ENCODE measurements around the gene PANX3.
A peak's percentile ranks its signal among the peaks of the same experiment; 100 is the strongest.
"Not testable (repeated sequence)": the region's sequence is repeated elsewhere in the genome, so short reads cannot be mapped to it uniquely, and the experiment has no call there.

Gene PANX3, protein sequence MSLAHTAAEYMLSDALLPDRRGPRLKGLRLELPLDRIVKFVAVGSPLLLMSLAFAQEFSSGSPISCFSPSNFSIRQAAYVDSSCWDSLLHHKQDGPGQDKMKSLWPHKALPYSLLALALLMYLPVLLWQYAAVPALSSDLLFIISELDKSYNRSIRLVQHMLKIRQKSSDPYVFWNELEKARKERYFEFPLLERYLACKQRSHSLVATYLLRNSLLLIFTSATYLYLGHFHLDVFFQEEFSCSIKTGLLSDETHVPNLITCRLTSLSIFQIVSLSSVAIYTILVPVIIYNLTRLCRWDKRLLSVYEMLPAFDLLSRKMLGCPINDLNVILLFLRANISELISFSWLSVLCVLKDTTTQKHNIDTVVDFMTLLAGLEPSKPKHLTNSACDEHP

DNA sequence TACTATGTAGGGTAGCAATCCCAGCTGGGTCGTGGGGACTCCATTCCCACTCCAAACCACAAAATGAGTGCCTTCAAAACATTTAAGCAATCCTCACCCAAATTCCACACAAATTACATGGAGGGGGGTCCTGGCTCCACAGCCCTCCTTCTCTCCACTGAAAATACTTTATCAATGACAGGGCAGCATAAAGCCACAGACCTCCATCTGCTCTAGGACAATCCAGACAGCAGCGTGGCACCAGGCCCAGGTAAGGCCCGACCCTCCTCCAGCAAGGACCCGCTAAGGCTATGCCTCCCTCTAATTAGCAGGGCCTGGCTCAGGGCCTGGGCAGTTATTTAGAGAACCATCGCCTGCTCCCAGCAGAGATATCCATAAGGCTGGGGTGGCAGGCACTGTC lies at the start of gene PANX3:
PANX3 (plus strand) TSS at position 365 of the 400 bp plus-strand sequence. CDS start 129 bp downstream, outside the sequence.
- no peak for DNase-seq

DNA sequence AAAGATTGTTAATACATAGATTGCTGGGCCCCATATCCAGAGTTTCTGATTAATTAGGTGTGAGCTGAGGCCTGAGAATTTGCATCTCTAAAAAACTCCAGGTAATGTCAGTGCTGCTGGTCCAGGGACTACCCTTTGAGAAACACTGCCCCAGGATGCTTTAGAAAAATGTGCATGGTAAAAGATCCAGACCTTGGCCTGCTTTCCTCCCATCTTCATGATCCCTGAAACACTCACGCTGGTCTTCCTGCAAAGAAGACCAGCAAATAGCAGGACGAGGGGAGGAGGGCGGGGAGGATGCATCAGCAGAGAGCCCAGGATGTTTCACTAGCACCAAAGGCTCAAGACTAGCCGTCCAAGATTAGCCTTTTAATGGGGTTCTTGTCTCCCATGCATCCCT lies 41.5 kb upstream of the PANX3 start, which contains the start of gene OR8A1:
OR8A1 (plus strand) TSS at position 301 of the 400 bp plus-strand sequence. CDS start 123 bp downstream, outside the sequence.
- DNase-seq: no peak

DNA sequence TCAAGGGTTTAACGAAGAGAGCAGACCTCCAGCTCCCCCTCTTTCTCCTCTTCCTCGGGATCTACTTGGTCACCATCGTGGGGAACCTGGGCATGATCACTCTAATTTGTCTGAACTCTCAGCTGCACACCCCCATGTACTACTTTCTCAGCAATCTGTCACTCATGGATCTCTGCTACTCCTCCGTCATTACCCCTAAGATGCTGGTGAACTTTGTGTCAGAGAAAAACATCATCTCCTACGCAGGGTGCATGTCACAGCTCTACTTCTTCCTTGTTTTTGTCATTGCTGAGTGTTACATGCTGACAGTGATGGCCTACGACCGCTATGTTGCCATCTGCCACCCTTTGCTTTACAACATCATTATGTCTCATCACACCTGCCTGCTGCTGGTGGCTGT lies 41.1 kb upstream of the PANX3 start:
- DNase-seq: no peak

DNA sequence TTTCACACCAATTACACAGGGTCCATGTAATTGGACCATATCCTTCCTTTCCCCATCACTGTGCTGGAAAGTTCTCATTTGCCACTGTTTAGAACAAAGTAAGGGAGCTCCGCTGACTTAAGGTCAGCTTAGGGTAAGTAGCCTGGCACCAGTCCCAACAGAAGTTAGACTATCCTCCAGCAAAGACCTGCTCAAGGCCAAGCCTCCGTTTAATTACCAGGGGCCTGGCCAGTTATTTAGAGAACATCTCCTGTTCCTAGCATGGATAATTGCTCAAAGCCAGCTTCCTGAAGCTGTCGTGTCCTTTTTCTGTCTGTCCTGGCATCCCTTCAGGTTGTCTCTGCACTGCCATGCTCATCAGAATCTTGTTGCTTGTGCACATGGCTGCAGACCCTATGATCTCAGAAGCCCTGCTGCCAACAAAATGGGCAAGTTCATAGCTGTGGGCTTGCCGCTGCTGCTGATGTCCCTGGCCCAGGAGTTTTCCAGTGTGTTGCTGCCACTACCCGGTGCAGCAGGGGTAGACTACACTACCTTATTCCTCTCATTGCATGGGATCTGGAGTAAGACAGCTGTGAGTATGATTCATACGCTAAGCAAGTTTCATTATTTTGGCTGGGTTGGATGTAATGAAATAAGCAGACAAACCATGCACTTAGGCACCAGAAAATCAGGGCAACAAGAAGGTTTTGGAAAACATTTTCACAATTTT lies 33.4 kb upstream of the PANX3 start:
- no peak for DNase-seq

DNA sequence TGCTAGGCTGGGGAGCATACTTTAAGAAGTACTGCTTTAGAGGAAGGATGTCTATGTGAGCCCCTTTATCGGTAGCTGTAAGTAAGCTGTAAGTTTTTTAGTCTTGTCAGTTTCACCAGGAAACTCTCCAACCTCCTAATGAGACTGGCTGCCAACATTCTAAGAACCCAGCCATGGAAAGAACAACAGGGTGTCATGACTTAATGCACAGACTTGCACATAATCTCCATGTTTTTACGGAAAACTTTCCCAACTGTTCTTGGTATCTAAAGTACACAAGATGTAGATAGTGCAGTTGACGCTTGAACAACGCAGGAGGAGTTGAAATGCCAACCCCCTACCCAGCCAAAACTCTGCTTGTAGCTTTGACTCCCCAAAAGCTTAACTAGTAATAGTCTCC lies 32.5 kb upstream of the PANX3 start:
- no peak for DNase-seq

DNA sequence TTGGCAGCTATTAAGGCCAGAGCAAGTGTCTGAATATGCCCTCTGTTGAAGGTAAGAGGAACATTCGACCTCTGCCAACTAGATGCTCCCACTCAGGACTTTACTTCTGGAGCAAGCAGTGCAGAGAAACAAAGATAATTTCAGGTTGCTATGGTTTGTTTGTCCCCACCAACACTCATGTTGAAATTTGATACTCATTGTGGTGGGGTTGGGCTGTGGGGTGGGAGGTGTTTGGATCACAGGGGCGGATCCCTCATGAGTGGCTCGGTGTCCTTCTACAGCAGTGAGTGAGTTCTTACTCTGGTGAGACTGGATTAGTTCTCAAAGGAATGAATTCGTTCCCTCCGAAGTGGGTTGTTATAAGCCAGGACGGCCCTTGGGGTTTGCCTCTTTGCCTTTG lies 29.4 kb upstream of the PANX3 start:
- DNase-seq: no peak

DNA sequence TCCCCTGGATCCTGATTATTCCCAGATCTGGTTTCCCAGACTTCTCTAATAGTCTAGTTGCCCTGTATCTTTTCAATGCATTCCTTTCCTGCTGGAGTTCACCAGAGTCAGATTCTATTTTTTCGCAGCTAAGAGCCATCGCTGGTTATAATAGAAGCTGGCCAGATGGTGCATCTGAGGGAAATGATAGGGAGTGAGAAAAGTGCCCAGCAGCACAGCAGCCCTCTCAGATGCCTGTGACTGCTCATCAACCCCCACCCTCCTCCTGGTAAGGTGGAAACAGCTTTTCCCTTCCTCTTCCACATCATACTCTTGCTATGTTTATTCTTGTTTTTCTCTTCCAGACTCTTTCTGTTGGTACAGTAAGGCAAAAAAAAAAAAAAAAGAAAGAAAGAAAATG lies 28.7 kb upstream of the PANX3 start:
- DNase-seq: no peak

DNA sequence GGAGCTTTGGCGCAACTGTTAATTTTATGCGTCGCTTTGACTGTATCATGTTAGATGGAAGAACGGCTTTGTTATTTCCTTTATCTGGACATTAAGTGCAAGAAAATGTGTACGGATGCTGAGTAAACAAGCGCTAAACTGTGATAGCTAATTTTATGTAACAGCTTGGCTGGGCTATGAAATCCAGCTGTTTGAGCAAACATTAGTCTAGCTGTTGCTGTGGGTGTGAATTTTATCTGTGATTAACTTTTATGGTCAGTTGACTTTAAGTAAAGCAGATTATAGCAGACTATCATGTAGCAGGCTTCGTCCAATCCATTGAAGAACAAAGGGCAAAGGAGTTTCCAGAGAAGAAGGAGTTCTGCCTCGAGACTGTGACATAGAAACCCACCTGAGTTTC lies 27.4 kb upstream of the PANX3 start:
- DNase-seq: no peak

DNA sequence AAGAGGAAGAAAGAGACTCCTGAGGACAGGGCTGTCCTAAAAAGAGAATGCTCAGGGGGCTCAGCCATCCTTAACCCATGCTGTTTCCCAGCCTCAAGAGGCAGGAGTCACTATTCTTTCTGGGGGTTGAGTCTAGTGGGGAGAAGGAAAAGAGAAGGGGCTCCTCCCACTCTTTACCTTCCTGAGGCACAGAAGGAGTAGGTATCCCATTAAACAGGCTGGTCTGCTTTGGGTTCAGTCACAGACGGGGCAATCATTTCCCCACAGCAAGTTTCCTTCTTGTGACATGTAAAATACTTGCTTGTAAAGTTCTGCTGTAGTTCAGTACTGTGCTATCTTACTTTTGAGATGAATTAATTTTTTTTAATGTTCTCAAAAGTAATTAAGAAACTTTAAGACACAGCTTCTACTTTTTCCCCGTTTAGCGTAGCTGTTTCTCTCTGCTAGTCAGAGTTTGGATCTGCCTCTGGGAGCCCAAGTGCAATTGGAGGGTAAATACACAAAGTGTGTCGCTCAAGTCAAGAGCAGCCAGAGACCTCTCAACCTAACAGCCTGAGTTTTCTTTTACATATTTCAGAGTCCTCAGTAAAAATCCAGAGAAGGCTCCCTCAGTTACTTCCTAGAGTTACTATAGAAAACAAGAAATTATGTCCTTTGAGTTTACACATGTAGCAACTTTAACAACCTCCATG lies 26.4 kb upstream of the PANX3 start:
- no peak for DNase-seq

DNA sequence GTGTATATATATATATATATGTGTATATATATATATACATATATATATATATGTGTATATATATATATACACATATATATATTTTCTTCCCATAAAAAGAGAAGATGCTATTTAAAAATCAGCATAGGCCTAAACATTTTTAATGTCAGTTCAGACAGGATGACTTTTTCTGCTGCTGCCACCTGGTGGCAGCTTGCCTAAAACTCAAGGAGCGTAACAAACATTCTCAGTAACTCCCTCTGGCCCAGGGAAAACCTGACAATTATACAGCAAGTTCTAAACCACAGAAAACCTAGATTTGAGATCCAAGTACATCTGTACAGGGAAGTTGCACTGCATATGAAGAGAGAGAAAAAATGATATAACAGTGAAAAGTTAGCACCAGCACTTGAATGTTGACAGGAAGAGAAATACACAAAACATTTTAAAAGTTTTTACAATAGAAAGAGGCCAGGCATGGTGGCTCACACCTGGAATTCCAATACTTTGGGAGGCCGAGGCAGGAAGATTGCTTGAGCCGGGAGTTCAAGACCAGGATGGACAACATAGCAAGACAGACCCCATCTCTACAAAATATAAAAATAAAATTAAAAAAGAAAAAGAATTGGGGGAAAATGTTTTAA lies 24.9 kb upstream of the PANX3 start:
- DNase-seq: peak; percentile 55

DNA sequence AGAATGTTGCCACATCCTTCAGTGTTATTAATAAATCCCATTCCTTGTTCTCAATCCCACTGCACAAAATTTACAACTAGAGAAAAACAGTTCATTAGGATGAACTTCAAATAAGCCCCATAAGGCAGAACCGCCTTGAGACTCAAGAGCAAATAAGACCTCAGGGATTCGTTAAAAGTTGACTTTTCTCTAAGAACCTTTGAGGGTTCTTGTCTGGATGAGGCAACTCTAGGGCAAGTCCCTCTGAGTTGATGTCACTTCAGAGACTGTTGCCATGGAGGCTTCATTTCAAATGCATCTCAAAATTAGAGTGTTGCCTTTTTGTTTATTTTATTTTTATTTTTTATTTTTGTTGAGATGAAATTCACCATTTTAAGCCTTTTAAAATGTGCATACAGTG lies 19.8 kb upstream of the PANX3 start:
- no peak for DNase-seq

DNA sequence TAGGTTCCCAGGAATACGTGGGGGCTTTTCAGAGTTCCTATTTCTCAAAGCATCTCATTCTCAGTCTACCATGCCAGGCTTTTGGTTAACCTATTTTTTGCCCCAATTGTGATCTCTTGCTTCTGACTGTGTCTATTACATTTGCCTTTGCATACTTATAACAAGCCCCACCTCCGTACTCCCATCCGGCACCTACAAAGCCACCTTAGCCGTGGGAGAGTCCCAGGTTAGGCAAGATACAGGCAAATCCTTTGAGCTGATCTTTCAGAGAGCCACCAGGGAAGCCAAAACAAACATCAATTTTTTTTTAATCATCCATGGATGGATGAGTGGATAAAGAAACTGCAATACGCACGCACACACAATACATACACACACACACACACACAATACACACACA lies 18.6 kb upstream of the PANX3 start:
- DNase-seq: no peak

DNA sequence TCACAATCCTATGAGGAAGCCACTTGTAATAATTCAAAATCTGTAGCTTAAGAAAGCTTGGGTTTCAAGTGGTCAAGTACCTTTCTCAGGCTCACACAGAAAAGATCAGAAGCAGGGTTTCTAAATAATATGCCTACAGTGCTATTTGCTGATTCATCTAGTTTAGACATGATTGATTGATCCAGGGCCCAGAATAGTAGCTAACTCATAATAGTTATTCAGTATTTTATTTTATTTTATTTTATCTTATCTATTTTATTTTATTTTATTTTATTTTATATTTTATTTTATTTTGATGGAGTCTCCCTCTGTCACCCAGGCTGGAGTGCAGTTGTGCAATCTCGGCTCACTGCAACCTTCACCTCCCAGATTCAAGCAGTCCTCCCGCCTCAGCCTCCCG lies 15.9 kb upstream of the PANX3 start:
- DNase-seq: no peak

DNA sequence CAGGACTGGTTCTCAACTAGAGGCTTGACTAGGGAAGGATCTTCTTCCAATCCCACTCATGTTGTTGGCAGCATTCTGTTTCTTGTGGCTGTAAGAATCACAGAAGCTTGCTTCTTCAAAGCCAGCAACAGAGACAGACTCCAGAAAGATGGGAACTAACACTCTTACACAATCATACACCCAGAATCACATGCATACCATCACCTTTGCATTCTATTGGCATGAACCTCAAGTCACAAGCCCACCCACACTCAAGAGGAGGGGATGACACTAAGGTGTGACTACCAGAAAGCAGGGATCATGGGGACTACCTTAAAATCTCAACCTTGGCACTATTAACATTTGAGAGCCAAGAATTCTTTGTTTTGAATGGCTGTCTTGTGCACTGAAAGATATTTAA lies 13.6 kb upstream of the PANX3 start:
- DNase-seq: no peak

DNA sequence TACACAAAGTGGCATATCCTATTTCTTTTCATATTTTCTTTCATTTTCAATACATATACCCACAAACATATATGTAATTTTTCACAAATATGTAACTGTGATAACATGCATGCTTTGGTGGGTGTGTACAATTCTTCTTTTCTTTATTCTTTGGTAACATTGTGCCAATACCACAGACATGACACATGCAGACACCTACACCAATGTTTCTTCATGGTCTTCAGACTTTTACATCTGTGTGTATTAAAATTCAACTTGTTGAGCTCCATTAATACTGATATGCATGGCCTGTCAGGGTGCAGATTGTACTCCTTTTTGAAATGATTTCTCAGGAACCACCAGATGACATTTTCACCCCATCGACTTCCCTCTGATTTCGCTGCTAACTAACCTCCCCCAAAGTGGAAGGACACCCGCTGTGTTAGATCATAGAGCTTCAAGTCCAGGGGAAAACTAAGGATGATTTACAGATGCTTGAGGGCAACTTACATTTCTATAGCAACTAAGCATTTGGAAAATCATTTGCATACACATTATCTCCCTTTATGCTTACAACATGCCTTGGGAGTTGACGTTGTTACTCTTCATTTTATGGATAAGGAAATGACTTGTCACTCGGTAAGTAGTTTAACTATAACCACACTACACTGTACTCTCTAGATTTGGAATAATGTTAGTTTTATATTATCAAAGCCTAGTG lies 10.5 kb upstream of the PANX3 start:
- no peak for DNase-seq

DNA sequence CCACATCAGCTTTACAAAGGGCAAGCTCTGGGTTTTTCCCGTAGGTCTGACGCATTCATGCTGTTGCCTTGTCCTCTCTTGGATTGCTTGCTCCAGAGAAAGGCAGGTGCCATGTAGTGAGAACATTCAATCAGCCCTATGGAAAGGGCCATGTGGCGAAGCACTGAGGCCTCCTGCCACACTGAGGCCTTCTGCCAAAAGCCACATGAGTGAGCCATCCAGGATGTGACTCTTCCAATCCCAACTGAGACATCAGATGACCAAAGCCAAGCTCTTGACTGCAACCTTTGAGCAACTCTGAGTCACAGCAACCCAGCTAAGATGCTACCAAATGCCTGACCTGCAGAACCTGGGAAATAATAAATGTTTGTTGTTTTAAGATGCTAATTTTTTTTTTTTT lies 9.0 kb upstream of the PANX3 start:
- no peak for DNase-seq

DNA sequence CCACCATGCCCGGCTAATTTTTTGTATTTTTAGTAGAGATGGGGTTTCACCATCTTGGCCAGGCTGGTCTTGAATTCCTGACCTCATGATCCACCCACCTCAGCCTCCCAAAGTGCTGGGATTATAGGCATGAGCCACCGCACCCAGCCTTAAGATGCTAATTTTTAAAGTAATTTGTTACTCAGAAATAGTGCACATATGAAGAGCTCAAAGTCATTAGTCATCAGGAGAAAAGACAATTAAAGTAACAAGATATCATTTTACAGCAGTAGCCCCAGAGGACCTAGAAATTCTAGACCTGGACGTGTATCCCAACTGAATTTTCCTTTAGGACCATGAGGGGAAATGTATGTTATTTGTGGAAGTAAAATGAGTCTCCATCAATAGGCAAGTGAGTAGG lies 8.5 kb upstream of the PANX3 start:
- not testable (repeated sequence) for DNase-seq

DNA sequence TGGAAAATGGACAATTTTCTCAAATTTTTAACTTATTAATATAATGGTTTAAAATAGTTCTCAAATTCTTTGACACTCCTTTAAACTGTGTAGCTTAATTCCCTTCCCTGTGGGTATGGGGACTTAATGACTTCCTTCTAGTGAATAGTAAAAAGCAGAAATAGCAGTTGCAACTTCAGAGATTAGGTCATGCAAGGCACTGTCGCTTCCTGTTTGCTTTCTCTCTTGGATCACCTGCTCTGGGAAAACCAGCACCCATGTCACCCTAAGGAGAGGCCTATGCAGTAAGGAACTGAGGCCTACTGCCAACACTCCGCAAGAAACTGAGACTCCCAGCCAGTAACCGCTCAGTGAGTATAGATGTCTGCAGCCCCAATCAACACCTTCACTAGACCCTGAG lies 5.5 kb upstream of the PANX3 start:
- DNase-seq: peak; percentile 41

DNA sequence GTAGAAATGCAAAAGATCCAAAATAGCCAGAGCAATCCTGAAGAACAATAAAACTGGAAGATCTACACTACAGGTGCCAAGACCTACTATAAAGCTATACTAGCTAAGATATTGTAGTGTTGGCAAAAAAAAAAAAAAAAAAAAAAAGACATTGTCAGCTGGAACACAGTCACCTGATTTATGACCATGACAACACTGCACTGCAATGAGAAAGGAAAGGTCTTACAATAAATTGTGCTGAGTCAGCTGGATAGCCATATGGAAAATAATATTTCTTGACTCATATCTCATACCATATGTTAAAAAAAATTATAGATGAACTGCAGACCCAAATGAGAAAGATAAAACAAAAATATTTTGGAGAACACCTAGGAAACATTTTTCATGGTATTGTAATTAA lies 3.1 kb upstream of the PANX3 start:
- DNase-seq: no peak

DNA sequence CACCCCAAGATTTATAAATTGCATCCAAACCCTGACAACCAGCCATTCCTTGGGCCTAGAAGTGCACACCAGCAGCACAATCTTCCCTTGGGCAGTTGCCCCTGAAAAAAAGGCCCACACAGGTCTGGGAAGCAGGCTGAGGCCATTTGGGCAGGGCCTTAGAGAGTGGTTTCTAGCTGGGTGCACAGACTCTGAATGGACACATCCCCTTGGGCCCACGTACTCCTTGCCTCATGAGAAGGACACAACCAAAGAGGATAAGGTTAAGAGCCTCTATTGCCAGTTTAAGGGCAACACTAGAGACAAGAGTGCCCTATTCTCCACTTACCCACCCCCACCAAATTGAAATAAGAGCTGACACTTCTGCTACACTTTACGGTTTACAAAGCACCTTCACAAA lies 933 bp upstream of the PANX3 start:
- DNase-seq: no peak

DNA sequence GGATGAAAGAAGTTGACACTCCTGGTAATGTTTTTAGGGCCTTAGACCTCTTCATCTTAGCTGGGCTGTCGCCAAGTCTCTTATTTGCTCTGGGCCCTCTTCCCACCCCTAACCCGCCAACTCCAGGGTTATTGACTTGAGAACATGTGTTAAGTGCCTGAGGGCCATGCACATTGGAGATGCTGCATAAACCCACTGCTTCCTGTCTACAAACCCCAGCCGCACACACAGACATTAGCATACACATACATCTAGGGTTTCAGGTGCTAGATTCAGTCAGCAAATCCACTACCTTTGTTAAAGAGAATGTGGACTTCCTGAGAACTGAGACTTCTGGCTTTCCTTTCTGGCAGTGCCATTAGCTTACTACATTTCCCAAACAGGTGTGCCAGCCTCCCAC lies 817 bp downstream of the PANX3 start:
- no peak for DNase-seq

DNA sequence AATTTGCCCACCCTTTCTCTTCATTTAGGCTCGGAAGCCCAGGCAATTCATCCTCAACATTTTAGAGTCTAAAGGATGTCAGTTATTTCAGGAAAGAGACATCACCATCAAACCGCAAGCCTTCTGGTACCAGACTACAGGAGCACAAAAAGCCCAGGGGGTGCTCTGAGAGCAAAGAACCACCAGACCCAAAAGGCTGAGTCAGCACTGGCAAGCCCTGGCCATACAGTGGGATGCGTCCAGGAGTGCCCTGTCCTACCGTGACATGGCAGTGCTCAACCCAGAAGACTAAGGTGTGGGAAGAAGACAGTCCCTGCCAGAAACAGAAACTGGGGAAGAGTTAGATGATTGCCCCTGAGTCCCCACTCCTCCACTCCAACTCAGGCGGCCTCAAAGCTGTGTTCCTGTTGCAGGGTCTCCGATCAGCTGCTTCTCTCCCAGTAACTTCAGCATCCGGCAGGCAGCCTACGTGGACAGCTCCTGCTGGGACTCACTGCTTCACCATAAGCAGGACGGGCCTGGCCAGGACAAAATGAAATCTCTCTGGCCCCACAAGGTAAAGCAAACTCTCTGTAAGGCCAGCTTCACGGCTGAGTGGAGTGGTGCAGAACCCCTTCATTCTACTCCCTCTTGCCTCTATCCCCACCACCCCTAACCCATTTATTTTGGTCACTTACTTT lies 1.5 kb downstream of the PANX3 start:
- no peak for DNase-seq

All from KG1 (cell line).